Kidney (tissue), 14 donors: Measurements from ENCODE around the gene STIM1. TPM values are rescaled to one million over a fixed set of nuclear protein-coding genes. Genes with fewer than 3 reads are reported as not detected.
A peak's percentile ranks its signal among the peaks of the same experiment; 100 is the strongest.

Source experiments
- DNase-seq, 5 donors: peaks; one replicate each; pipeline ENCODE4 v3.0.0-alpha.2; 2013 to 2020
- FAIRE-seq: peaks from 2 replicates; lab custom pipeline; 2012; peaks lifted over from hg19 to GRCh38; lab: Jason Lieb, UNC
- H3K27ac ChIP-seq, 2 donors: one replicate each; pipeline ENCODE4 v1.7.0; 2013; ENCODE audit warnings: low read depth in 2 of 2, low read length in 2 of 2, inconsistent platforms in 1 of 2
- H3K27me3 ChIP-seq: one replicate; pipeline ENCODE4 v1.7.1; 2013; ENCODE audit warnings: low read length, inconsistent platforms; ENCODE audit not compliant: control insufficient read depth, insufficient read depth
- H3K36me3 ChIP-seq, 3 donors: one replicate each; pipeline versions ENCODE4 v1.7.0 to v1.7.1; 2013; ENCODE audit warnings: low read length in 3 of 3, control low read depth in 1 of 3, inconsistent platforms in 1 of 3; ENCODE audit not compliant: insufficient read depth in 3 of 3, control insufficient read depth in 2 of 3
- H3K4me1 ChIP-seq, 3 donors: one replicate each; pipeline versions ENCODE4 v1.7.0 to v1.7.1; 2013; ENCODE audit warnings: low read length in 3 of 3, inconsistent platforms in 1 of 3, low read depth in 1 of 3; ENCODE audit not compliant: control insufficient read depth in 2 of 3, insufficient read depth in 2 of 3
- H3K4me3 ChIP-seq, 3 donors: one replicate each; pipeline versions ENCODE4 v1.7.0 to v1.8.1; 2013; ENCODE audit warnings: low read length in 3 of 3, control low read depth in 1 of 3, inconsistent platforms in 1 of 3
- H3K9ac ChIP-seq, 3 donors: one replicate each; pipeline versions ENCODE4 v1.7.0 to v1.7.1; 2013; ENCODE audit warnings: low read length in 3 of 3, control low read depth in 1 of 3, inconsistent platforms in 1 of 3
- H3K9me3 ChIP-seq, 3 donors: one replicate each; pipeline versions ENCODE4 v1.7.0 to v1.7.1; 2013; ENCODE audit warnings: low read length in 3 of 3, control low read depth in 1 of 3, inconsistent platforms in 1 of 3; ENCODE audit not compliant: control insufficient read depth in 2 of 3, insufficient read depth in 1 of 3
- intact Hi-C: fragments of 100-400 bp; cut with DNase I; formaldehyde crosslinking; loops from one replicate; pipeline ENCODE4 v1.11.1; 2022
- polyA plus RNA-seq: library from polyadenylated mRNA; stranded (reverse); fragments of 350-450 nt; fragmentation: Illumina TruSeq; extraction: RNeasy Lipid Tissue Mini Kit (QIAGEN cat#74804); gene quantifications from one replicate; pipeline ENCODE4 v1.2.3, GENCODE V29; 2014; ENCODE audit warnings: low read depth, low replicate concordance; ENCODE audit not compliant: insufficient read depth
- total RNA-seq: library from RNA; stranded (reverse); fragmentation: NEBNext Ultra II Directional; extraction: Animal tissue kit (Norgen Biotek cat#: 25700); gene quantifications from one replicate; pipeline ENCODE4 v1.2.1, GENCODE V29; 2021
- TF ChIP-seq, protein P1 (sequence below): IDR thresholded peaks from 3 replicates; pipeline ENCODE4 v1.5.1; 2012; ENCODE audit warnings: mild to moderate bottlenecking, moderate library complexity, borderline replicate concordance; ENCODE audit not compliant: insufficient read depth; ENCODE audit errors: extremely low read depth
- donor health status: control.
- donor health status: control.
- donor health status: control.
- donor health status: control.
- donor health status: control.
- donor health status: DM: yes; HTN: yes; CAD: no.
- donor health status: Normal renal cell carcinoma (clear cell type).

The STIM1 gene
- total and polyA plus RNA-seq, 2 donors from 2014 or later, result 15.7 to 68.0 TPM

DNA sequence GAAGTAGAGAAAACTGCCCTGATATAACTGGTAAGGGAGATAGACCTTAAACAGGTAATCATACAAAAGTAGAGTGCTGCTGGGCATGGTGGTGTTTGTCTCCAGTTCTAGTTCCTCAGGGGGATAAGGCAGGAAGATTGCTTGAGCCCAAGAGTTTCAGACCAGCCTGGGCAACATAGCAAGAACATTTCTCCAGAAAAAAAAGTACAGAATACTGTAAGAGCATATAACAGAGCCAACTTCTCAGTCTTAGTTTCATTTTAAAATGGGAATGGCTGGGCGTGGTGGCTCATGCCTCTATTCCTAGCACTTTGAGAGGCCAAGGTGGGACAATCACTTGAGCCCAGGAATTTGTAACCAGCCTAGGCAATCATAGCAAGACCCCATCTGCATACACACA lies 10.2 kb upstream of the STIM1 start:
- DNase-seq, result no peak
- intact Hi-C loops, result no loop called here

DNA sequence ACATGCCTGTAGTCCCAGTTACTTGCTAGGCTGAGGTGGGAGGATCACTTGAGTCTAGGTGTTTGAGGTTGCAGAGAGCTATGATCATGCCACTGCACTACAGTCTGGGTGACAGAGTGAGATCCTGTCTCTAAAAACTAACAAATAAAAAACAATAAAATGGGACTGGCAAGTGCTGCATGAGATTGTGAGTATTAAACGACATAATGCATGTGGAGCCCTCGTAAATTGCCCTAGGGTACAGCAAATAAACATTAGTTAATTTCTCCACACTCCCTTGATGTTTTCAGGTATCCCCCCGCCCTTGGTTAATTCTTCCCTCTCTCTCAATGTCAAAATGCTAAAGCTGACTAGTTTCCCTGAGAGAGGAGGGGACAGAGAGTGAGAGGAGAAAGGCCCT lies 9.8 kb upstream of the STIM1 start:
- Histone ChIP-seq H3K27me3 (no peaks in the 10 kb centered on the region), H3K4me3 (no peak overlapping the region), H3K36me3 (no peaks in the 10 kb centered on the region), H3K9ac (no peak overlapping the region), H3K27ac (no peak overlapping the region), H3K4me1 (peaks cover 0 to 4% (median 3%) of the 10 kb centered on the region in 3 donors), H3K9me3 (no peaks in the 10 kb centered on the region)
- FAIRE-seq, result no peak
- DNase-seq, result no peak
- intact Hi-C loops, result no loop called here
- TF ChIP-seq, protein P1, sequence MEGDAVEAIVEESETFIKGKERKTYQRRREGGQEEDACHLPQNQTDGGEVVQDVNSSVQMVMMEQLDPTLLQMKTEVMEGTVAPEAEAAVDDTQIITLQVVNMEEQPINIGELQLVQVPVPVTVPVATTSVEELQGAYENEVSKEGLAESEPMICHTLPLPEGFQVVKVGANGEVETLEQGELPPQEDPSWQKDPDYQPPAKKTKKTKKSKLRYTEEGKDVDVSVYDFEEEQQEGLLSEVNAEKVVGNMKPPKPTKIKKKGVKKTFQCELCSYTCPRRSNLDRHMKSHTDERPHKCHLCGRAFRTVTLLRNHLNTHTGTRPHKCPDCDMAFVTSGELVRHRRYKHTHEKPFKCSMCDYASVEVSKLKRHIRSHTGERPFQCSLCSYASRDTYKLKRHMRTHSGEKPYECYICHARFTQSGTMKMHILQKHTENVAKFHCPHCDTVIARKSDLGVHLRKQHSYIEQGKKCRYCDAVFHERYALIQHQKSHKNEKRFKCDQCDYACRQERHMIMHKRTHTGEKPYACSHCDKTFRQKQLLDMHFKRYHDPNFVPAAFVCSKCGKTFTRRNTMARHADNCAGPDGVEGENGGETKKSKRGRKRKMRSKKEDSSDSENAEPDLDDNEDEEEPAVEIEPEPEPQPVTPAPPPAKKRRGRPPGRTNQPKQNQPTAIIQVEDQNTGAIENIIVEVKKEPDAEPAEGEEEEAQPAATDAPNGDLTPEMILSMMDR, result no peak

More for the DNA sequence above, 10.2 kb upstream of the STIM1 start:
- Histone ChIP-seq H3K9me3 (no peaks in the 10 kb centered on the region), H3K36me3 (no peaks in the 10 kb centered on the region), H3K27me3 (no peaks in the 10 kb centered on the region), H3K9ac (no peak overlapping the region), H3K27ac (no peak overlapping the region), H3K4me3 (no peak overlapping the region), H3K4me1 (peaks cover 0 to 4% (median 3%) of the 10 kb centered on the region in 3 donors)
- TF ChIP-seq, protein P1, result no peak
- FAIRE-seq, result no peak

DNA sequence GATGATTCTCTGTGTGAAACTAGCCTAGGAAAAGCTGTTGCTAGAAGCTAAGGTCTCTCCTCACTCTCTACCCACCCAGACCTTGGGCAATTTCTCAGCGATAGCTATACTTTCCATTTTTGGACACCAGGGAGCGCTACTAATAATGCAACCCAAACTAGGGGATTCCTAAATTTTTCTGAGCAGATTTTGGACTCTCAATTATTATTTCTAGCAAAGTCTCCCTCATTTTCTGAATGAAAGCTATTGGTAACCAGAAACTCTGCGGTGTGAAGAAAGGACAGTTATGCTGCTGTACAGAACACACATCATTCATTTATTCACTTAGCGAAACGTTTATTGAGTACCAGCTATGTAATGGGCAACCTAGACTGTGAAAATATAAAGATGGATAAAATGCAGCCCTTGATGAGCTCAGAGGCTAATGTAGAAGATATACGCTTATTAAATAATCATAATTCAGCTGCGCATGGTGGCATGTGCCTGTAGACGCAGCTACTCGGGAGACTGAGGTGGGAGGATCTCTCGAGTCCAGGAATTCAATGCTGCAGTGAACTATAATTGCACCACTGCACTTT lies 6.1 kb upstream of the STIM1 start:
- H3K27me3 ChIP-seq, result no peaks in the 10 kb centered on the region
- peaks cover 0 to 1% (median 0%) of the 10 kb centered on the region in 3 donors for H3K4me1 ChIP-seq
- H3K27ac ChIP-seq, result no peak overlapping the region
- peak overlapping the region in 1 of 3 donors; percentile 10 for H3K9ac ChIP-seq
- intact Hi-C loops, result no loop called here
- DNase-seq, result peak in 3 of 5 donors; percentile 32 to 58 (median 33)
- no peaks in the 10 kb centered on the region for H3K9me3 ChIP-seq
- H3K36me3 ChIP-seq, result no peaks in the 10 kb centered on the region
- peak; percentile 41 for FAIRE-seq
- no peak overlapping the region for H3K4me3 ChIP-seq
- TF ChIP-seq, protein P1, result peak; percentile 60

DNA sequence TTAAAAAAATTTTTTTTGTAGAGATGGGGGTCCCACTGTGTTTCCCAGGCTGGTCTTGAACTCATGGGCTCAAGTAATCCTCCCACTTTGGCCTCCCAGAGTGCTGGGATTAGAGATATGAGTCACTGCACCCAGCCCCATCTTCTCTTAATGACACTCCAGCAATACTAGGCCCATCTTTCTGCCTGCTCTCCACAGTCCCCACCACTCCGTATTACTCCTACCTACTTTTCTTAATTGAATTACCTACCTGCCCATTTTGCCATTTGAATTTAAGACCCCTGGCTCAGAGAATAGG lies 2.0 kb upstream of the STIM1 start:
- intact Hi-C loops, result loop anchor here (5.0 kb wide), 1 partner anchor 219 kb away; no protein-coding TSS in a partner anchor
- FAIRE-seq, result no peak
- TF ChIP-seq, protein P1, result no peak
- Histone ChIP-seq H3K27me3 (no peaks in the 10 kb centered on the region), H3K4me1 (peaks cover 0 to 16% (median 5%) of the 10 kb centered on the region in 3 donors), H3K9ac (no peak overlapping the region), H3K27ac (no peak overlapping the region), H3K36me3 (no peaks in the 10 kb centered on the region), H3K4me3 (no peak overlapping the region), H3K9me3 (no peaks in the 10 kb centered on the region)
- DNase-seq, result no peak
